GM18511 (cell line): Measurements from ENCODE around the gene NKX6-2.
"Not testable (repeated sequence)": the region's sequence is repeated elsewhere in the genome, so short reads cannot be mapped to it uniquely, and the experiment has no call there.

ENCODE experiments used
- ATAC-seq: cut with Tn5 transposase; IDR thresholded peaks from one replicate; pipeline ENCODE4 v1.9.1; 2021; ENCODE audit warnings: mild to moderate bottlenecking, moderate library complexity; ENCODE audit not compliant: unreplicated experiment

The NKX6-2 gene

DNA sequence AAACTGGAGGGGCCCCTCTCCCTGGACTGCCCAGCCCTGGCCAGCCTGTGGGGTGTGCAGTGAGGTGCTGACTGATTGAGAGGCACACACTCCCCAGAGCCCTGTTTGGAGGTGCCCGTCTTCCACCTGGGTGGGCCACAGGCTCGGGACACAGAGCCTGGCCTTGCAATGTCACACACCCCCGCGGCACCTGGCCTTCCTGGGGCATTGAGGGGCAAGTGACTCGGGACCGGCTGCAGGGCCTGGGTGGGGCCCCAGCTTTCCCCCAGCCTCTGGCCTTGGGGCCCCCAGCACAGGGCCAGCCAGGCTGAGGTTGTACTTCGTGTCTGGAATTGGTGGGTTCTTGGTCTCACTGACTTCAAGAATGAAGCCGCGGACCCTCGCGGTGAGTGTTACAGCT lies 13.9 kb upstream of the NKX6-2 start:
- no peak for ATAC-seq

DNA sequence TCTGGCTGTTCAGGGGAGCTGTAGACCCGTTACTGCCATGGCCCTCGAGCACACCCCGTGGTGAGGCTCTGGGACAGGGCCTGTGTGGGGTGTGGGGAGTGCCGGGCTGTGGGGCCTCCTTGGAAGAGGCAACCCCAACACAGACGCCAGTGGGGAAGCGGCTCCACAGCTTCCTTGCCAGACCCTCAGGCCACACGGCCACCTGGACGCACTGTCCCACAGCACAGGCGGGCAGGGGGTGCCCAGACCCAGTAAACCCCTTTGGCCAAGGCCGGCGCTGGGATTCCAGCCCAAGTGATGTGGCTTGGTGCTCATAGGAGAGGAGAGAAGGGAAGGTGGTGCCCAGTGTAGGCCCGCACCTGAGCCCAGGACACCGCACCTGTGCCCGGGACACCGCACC lies 12.9 kb upstream of the NKX6-2 start:
- ATAC-seq: no peak

DNA sequence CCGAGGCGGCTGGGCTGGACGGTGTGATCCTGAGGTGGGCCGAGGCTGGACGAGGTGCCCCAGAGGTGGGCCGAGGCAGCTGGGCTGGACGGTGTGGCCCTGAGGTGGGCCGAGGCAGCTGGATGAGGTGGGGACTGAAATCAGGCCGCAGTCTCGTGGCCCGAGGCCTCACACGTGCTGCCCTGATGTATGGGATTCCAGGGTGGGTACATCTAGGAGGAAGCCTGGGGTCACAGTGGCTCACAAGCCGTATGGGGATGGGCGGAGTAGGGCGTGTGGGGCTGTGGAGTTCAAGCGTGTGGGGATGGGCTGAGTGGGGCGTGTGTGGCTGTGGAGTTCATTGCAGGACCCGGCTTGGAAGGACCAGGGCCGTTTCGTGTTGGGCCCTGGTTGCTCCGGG lies 12.5 kb upstream of the NKX6-2 start:
- ATAC-seq: no peak

DNA sequence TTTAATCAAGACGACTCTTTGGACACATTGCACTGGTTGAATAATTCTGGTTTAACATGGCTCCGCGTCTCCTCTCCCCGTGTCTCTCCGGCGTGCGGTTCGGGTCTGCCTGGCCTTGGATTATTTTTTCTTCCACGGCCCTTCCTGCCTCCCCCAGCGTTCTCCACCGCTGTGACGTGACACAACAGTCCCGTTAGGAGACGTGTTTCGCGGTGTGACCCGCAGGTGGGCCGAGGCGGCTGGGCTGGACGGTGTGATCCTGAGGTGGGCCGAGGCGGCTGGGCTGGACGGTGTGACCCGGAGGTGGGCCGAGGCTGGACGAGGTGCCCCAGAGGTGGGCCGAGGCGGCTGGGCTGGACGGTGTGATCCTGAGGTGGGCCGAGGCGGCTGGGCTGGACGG lies 12.0 kb upstream of the NKX6-2 start:
- ATAC-seq: not testable (repeated sequence)

DNA sequence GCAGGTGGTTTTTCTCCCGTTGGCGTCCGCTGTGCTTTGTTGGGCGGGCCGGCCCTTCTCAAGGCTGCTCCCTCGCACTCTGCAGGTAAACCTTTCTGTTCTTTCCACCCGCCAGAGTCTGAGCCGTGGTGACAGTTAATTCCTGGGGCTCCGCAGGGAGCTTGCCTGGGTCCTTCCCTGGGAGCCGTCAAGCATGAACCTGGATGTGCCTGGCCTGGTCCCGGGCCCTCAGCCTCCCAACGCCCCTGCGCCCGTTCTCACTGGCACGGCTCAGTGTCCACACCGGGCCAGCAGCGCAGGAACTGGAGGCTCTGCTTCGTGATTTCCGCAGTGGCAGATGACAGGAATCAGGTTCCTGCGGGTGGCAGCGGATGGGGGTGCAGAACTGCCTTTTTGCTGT lies 10.9 kb upstream of the NKX6-2 start:
- no peak for ATAC-seq

DNA sequence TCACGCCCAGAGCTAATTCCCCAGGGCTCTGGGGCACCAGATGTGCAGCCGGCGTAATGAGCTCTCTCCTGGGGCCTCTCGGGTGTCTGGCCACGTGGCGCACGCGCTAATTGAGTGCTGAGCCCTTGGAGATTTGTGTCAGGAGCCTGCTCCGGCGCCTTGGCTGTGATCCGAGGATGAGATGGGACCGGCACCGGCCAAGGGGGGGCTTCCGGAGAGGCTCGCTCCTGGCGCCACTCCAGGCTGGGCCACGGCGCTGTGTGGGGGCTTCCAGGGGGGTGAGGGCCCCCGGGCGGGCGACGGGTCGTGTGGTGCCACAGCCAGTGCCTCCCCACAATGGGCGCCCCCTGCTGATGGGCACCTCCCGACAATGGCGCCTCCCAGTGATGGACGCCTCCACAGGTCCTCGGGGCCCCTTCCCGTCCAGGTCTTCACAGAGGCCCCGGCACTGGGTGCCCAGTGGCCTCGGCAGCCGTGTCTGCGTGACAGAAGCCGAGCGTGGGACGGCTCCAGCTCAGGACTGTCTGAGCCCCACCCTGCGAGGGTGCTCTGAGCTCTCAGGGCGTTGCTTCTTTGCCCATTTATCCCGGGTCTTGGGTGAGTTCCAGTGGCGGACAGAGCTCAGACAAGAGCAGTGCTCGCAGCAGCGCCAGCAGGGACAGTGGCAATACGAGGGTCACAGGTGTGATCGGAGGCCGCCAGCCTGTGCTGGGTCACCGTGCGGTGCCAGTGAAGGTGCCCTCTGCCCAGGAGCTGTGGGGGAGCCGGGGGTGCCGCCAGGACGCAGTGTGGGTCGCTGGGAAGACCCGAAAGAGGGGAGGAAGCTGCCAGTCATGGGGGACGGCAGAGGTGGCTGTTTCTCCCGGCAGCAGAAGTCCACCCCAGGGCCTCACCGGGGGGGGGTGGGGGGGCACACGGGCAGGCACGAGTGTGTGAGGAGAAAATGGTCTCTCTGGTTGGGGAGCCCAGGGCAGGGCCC lies 8.2 kb upstream of the NKX6-2 start:
- no peak for ATAC-seq

DNA sequence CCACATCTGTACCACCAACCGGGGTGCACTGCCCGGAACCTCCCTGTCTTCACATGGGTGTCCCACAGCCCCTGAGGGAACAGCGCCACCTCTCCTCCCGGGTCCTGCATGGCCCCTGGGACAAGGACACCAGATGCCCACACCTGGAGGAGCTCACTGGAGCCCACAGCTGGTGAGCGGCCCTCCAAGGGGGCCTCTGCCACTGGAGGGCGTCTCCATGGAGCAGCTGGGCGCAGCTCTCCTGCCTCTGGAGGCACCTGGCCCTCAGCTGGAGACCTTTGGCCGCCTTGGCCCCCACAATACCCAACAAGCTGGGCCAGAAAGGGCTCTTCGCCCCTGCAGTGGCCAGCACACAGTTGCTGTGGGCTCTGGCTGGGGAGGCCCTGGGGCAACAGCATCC lies 7.3 kb upstream of the NKX6-2 start:
- ATAC-seq: no peak

DNA sequence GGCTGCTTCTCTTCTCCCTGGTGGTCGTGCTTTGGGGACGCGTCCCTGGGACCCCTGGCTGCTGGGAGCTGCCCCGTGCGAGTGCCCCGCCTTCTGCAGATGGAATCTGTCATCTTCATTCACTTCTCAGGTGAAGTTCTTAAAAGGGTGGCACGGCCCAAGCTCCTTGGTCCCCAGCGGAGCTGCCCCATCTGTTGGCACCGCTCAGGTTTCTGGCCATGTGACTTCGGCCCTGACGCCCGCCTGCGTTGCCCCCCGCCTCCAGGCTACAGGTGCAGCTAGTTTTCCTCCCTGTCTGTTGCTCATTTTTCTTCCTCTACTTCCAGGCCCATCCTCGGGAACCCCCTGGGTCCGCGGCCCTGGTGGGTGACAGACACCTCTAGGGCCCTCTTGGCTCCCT lies 6.8 kb upstream of the NKX6-2 start:
- ATAC-seq: no peak

DNA sequence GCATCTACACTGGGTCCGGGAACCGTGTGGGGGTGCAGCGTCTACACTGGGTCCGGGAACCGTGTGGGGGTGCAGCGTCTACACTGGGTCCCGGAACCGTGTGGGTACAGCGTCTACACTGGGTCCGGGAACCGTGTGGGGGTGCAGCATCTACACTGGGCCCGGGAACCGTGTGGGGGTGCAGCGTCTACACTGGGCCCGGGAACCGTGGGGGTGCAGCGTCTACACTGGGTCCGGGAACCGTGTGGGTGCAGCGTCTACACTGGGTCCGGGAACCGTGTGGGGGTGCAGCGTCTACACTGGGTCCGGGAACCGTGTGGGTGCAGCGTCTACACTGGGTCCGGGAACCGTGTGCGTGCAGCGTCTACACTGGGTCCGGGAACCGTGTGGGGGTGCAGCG lies 6.2 kb upstream of the NKX6-2 start:
- ATAC-seq: not testable (repeated sequence)

DNA sequence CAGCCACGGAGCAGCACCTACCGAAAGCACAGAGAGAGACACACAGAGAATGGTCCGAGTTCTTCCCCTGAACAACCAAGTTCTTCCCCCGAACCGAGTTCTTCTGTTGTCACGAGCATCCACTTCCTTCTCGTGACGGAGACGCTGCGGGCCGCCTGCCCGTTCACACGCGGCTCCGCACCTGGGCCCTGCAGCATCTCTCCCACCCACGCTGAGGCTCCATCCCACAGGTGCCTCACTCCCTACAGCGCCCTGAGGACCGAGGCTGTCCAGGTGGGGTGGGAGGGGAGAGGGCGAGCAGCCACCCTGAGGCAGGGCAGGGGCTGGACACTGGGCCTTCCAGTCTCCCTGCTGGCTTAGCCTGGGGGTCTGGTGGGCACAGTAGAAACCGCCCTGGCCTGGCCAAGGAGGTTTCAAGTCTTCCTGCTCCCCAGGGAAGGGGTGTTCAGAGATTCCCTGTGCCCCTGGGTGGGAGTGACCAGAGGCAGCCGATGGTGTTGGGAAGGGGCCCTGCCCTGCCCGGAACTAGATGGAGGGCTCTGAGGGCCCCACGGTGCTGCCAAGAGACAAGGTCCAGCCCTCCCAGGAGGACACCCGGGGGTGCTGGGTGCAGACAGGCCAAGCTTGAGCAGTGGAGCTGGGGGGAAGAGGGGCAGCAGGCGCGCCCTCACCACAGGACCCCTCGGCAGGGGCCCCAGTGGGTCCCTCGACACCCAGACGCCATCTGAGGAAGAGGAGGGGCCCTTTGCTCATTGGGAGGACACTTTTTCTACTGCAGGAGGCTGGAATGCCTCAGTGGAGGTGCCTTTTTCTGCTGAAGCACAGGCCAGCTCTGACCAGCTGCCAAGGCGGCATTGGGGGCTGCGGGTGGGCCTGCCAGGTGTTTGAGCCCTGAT lies 5.2 kb upstream of the NKX6-2 start:
- no peak for ATAC-seq

DNA sequence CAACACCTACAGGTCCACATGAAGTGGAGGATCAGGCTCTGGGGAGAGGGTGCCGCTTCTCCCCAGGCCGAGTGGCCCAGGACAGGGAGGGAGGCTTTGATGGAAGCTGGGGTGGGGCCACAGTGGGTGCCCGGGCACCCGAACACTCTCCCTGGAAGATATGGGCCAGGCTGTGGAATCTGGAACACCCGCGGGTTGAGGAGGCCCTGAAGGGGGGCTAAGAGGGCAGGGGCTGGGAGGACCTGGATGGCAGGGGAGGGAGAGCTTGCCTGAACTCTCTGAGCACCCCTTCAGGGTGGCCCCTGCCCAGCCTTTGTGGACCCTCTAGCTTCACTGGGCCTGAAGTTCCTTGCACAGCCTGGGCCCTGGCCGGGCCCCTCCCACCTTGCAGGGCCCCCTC lies 4.5 kb upstream of the NKX6-2 start:
- no peak for ATAC-seq

DNA sequence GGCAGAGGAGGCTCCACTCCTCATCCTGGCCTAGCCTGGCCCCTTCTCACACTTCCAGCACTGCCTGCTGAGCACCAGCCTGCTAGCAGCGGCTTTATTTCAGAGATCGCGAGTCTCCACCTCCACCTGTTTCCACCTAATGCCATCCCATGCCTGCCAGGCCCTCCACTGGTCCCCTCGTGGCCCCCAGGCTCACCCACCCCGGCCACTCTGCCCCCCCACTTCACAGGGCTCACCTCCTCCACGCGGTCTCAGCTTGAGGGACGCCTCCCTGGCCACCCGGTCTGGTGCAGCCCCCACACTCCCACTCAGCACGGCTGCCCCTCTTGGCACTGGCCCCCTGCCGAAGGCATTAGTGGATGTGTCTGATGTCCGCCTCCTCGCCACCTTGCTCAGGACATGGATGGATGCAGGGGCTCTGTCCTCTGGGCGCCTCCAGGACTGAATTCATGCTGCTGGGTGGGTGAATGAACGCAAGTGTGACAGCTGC lies 3.8 kb upstream of the NKX6-2 start:
- ATAC-seq: no peak

DNA sequence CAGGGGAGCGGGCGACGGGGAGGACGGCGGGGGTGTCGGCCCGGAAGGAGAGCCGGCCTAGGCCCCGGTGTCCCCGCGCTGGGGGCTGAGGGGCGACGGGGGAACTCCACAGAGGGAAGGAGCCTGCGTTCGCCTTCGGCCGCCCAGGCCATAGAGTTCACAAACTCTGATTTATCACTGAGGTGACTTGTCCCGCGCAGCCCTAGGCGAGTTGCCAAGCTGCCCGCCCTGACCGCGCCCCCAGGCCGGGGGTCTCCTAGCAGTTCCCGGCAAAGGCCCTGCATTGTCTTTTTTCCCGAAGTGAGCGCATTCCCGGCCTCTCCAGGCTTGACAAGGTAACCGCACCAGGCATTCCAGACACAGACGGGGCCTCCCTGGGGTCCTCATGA lies 2.9 kb upstream of the NKX6-2 start:
- no peak for ATAC-seq

DNA sequence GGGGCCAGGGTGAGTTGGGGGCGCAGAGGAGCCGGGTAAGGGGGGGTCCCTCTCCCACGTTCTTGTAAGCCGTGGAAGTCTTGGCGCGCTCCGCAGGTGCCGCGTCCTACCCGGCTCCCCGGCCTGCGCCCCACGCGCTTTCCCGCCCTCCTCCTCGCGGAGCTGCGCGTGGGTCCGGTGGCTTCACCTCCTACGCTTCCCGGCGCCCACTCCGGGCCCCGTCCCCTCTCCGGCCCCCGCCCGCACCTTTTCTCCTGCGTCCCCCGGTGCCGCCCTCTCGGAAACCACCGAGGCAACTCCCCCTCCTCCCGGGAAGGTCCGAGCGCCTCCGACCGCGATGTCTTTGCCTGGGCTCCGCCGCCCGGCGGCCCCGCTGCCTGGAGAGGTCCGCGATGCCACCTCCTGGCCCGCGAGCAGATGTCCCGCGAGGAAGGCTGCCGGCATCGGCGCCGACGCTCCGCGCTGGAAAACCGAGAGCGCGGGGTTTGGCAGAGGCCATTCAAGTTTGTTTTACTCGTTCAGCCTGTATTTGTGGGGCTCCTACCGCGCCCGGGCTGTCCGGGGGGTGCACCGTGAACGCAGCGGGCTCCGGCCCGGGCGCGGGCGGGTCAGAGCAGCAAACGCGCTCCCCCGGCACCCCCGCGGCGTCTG lies 2.4 kb upstream of the NKX6-2 start:
- ATAC-seq: no peak

DNA sequence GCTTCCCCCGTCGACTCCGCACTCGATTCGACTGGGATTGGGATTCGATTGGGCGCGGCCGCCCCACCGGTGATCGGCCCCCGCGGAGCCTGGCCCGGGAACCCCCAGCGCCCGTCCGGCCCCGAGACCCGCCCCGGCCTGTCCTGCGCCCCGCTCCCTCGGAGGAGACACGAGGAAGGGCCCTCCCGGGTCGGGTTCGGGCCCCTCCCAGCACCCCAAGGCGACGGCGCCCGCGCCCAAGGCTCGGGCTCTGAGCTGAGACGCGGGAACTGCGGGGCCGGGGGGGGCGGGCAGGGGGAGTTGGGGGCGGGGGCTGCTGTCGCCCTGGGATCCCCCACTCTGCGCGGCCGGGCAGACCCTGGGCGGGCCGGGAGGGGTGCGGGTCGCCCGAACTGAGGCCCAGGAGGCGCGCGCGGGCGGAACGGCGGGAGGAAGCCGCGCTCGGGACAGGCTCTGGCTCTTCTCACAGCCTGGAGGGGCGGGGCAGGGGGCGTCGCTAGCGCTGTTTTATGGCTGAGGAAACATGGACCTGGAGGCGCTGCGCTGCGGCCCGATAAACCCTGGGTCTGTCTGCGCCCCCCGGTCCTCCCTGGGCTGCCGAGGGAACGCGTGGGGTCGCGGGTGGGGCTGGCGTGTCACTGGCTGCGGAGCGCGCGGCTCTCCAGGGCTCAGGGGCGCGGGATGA lies 1.7 kb upstream of the NKX6-2 start:
- no peak for ATAC-seq

DNA sequence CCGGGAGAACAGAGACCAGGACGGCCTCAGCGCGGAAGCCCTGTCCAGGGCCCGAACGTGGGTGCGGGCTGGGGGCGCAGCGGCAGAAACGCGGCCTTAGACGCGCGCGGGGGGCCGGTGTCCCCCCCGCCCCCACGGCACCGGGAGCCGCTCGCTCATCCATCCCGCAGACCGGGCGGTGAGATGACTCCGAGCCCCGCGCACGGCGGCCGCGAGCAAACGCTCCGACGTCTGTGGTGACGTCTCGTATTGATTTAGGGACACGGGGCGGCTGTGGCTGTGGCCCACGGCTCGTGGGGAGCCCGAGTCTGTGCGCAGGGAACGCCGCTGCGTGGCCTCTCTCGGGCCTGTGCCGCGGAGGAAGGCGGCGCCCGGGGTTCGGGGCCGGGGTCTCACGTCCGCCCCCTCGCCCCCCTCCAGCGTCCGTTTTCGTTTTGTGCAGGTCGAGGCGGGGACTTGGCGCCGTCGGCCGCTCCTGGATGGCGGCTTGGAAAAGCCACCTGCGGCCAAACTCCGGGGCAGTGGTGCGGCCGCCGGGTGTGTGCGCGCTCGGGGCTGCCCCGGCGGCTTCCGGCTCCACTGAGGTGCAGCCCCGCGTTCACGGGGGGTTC lies 1.0 kb upstream of the NKX6-2 start:
- ATAC-seq: no peak

DNA sequence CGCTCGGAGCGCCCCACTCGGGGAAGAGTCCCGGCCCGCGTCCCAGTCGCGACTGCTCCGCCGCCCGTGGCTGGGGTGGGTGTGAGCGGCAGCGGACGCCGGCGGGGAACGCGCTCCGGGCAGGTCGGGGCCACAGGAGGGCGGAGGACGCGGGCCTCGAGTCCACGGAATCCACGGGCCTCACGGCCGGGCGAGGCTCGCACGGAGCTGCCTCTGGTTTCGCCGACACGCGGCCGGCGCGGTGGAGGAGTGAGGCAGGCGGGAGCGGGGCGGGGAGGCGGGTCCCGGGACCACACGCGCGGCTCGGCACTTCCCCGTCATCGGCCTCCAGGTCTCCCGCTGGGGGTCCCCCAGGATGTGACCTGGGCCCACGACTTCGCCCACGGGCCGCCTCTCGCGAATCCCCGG lies 533 bp upstream of the NKX6-2 start:
- ATAC-seq: no peak

DNA sequence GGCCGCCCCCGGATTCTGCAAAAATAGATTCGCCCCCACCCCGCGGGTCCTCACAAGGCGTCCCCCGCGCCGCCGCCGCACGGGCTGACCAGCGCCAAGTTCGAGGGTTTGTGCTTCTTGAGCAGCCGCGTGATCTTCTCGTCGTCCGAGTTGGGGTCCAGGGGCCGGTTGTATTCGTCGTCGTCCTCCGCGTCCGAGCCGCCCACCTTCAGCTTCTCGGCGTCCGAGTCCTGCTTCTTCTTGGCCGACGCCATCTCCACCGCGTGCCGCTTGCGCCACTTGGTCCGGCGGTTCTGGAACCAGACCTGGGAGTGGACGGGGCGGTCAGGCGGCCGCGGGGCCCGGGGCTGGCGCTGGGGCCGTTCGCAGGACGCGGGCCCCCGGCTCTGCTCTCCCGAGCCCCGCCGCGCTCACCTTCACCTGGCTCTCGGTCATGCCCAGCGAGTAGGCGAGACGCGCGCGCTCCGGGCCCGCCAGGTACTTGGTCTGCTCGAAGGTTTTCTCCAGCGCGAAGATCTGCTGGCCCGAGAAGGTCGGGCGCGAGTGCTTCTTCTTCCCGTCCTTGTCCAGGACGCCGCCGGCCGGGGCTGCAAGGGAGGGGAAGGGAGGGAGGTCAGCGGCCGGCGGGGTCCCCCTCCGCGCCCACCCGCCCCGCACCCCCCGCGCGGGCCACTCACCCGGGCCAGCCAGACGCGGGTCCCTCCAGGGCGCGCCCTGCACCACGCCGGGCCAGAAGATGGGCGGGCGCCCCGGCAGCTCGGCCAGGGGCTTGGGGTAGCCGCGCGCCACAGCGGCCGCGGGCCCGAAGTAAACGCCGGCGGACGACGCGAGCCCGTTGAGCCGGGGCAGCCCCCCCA lies 853 bp downstream of the NKX6-2 start:
- no peak for ATAC-seq
